ELF-1 (cell line): Measurements from ENCODE around the gene ADAMTS14.
A peak's percentile ranks its signal among the peaks of the same experiment; 100 is the strongest.

Source experiments
- DNase-seq: peaks from one replicate; pipeline ENCODE4 v3.0.0-alpha.2; 2016; ENCODE audit warnings: low read depth, low spot score

The ADAMTS14 gene

GRCh38 chr10:70675496-70676161, 3.3 kb downstream of the ADAMTS14 start:
- DNase-seq = no peak

- DNase-seq = no peak
Measured at GRCh38 chr10:70676511-70676910, 4.2 kb downstream of the ADAMTS14 start.

- DNase-seq = no peak
Measured at GRCh38 chr10:70677016-70677415, 4.7 kb downstream of the ADAMTS14 start.

- DNase-seq = no peak
Measured at GRCh38 chr10:70677620-70678249, 5.4 kb downstream of the ADAMTS14 start.

GRCh38 chr10:70678250-70678635, 5.9 kb downstream of the ADAMTS14 start:
- DNase-seq = no peak

GRCh38 chr10:70678757-70679489, 6.6 kb downstream of the ADAMTS14 start:
- no peak for DNase-seq

- DNase-seq = no peak
Measured at GRCh38 chr10:70679498-70679897, 7.2 kb downstream of the ADAMTS14 start.

- no peak for DNase-seq
Measured at GRCh38 chr10:70680899-70681730, 8.8 kb downstream of the ADAMTS14 start.

GRCh38 chr10:70681731-70682005, 9.4 kb downstream of the ADAMTS14 start:
- no peak for DNase-seq

- no peak for DNase-seq
Measured at GRCh38 chr10:70682920-70683600, 10.8 kb downstream of the ADAMTS14 start.

GRCh38 chr10:70683601-70683934, 11.3 kb downstream of the ADAMTS14 start:
- peak; percentile 23 for DNase-seq

- DNase-seq = no peak
Measured at GRCh38 chr10:70683940-70684339, 11.6 kb downstream of the ADAMTS14 start.

- no peak for DNase-seq
Measured at GRCh38 chr10:70684374-70684773, 12.1 kb downstream of the ADAMTS14 start.

- DNase-seq = peak; percentile 35
Measured at GRCh38 chr10:70684839-70685454, 12.6 kb downstream of the ADAMTS14 start.

GRCh38 chr10:70685455-70685911, 13.2 kb downstream of the ADAMTS14 start:
- peak; percentile 25 for DNase-seq

GRCh38 chr10:70688828-70689227, 16.5 kb downstream of the ADAMTS14 start:
- no peak for DNase-seq

GRCh38 chr10:70689661-70690060, 17.4 kb downstream of the ADAMTS14 start:
- no peak for DNase-seq

- DNase-seq = no peak
Measured at GRCh38 chr10:70690589-70690988, 18.3 kb downstream of the ADAMTS14 start.

GRCh38 chr10:70691611-70692010, 19.3 kb downstream of the ADAMTS14 start:
- no peak for DNase-seq

GRCh38 chr10:70692043-70692603, 19.8 kb downstream of the ADAMTS14 start:
- no peak for DNase-seq
